Measurements from ENCODE around the gene VPS33A.

The VPS33A gene

DNA sequence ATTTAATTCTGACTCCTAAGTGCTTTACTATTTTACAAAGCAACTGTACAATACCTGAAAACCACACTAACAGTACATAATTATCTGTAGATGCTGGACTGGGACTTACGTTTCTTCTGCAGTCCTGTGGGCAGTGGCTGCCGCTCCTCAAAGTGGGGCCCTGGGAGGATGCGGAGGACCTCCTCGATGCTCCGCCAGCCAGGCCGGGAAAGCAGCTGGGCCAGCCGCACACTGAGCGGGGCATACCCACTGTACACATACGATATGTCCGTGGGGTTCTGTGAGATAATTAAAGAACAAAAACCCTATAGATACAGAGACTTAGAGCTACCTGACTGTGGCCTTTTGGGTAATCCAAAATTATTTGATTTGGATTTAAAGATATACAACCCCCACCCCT lies 33.6 kb downstream of the VPS33A start:
- H3K4me3 ChIP-seq (ENCODE audit: low read depth, low read length), result no peak overlapping the region
- no peak for TF ChIP-seq CTCF (IDR thresholded peaks at IDR 0.05; ENCODE audit: low read depth, low read length)

GRCh38 chr12:122230798-122231197 lies 35.5 kb downstream of the VPS33A start:
- no peak overlapping the region for H3K4me3 ChIP-seq (ENCODE audit: low read depth, low read length)
- TF ChIP-seq CTCF (IDR thresholded peaks at IDR 0.05; ENCODE audit: low read depth, low read length), result no peak

DNA sequence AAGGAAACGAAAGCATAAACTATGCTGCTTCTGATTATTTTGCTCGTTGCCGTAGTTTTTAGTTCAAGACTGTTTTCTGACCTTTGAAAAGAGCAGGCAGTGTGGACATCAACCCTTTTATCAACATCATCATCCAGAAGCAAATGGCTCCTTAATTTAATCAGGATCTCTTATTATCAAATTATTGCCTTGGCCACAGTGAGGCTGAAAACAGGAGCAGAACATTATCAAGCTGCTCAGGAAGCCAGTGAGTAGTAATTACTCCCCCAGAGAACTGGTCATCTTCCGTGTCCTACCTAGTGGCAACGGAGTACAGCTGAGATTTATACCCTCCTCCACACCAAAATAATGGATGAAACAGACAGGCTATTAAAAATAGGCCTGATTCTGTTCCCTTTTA lies 38.2 kb downstream of the VPS33A start:
- TF ChIP-seq CTCF (IDR thresholded peaks at IDR 0.05; ENCODE audit: low read depth, low read length), result no peak
- no peak overlapping the region for H3K4me3 ChIP-seq (ENCODE audit: low read depth, low read length)

DNA sequence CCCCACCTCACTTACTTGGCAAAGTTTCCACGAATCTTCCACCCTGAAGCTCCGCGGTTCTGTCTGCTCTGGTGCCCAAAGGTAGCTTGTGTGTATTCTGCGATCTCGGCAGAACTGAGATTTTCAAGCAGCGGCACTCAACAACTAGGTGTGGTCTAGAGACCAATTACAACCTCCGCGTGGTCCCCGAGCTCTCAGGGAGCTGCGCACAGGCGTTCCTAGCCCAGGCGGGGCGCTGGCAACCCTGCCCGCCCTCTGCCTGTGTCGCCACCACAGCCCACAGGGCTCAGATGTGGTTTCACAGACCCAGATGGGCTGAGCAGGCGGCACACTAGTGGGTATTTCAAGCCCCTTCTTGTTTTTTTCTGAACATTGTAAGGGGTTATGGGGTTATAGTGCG lies 39.0 kb downstream of the VPS33A start:
- TF ChIP-seq CTCF (IDR thresholded peaks at IDR 0.05; ENCODE audit: low read depth, low read length), result no peak
- H3K4me3 ChIP-seq (ENCODE audit: low read depth, low read length), result no peak overlapping the region

DNA sequence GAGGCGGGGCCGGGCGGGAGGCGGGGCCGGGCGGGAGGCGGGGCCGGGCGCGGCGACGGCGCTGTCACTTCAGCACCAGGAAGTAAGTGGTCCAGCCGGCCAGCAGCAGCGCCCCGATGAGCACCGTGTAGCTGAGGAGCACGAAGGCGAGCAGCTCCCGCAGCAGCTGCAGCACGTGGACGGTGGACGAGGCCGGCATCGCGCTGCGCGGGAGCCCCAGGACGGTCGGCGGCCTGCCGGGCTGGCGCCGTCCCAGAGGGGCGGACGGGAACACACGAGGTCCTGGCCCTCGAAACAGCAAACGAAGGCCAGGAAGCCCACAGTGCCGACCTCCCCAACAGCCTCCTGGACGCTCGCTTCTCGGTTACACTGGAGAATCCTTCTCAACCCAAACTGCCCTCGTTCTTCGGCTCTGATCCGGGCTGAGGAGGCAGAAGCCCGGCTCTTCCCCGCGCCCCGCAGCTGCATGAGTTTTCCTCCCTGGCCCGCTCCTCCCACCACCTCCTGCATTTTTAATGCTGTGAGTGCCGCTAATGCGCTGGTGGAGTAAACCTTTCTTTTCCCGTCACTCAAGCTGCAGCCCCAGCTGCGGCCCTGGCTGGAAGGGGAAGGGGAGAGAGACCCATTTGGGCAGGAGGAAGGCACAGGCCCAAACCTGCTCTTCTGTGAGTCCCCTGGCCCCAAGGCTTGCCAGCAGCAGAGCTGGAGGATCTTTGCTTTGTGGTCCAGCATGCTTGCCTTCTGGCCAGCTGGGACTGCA lies 39.7 kb downstream of the VPS33A start:
- TF ChIP-seq CTCF (IDR thresholded peaks at IDR 0.05; ENCODE audit: low read depth, low read length), result no peak
- H3K4me3 ChIP-seq (ENCODE audit: low read depth, low read length), result peak overlapping the region; percentile 42

- TF ChIP-seq CTCF (IDR thresholded peaks at IDR 0.05; ENCODE audit: low read depth, low read length), result no peak
- peak within 1 kb of the TSS; percentile 76 for H3K4me3 ChIP-seq (ENCODE audit: low read depth, low read length)
Observed at GRCh38 chr12:122225683-122226365, 40.5 kb downstream of the VPS33A start, which contains the start of gene DIABLO. DIABLO (minus strand) TSS chr12:122226052; CDS start chr12:122226014, 38 bp downstream.

DNA sequence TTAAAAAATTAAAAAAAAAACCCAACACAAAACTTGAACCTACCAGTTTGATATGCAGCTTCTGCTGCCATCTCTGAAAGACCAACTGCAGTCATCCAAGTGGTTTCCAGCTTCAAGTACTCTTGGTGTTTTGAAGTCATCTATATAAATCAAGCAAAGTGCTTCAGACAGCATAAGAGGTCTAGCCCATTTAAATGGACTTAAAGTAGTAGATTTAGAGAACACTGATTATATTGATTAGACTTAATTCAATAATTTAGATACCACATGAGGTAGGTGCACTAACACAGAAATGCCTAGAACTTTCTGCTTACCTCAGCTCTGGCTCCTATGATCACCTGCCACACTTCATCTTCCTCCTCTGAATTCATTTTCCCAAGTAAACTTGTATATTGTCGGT lies 49.8 kb downstream of the VPS33A start:
- H3K4me3 ChIP-seq (ENCODE audit: low read depth, low read length), result no peak overlapping the region
- no peak for TF ChIP-seq CTCF (IDR thresholded peaks at IDR 0.05; ENCODE audit: low read depth, low read length)

Data from WI38 (cell line).